Mammary epithelial cell (primary cell): ENCODE results near the gene CARMIL3.

Experiments used
- CTCF ChIP-seq, 2 donors: IDR thresholded peaks in 1 of 2; conservative IDR thresholded peaks in 1 of 2; 2 replicates each; pipeline ENCODE4 v1.5.1; 2011 to 2012; ENCODE audit warnings: inconsistent platforms in 2 of 2, low read length in 2 of 2, mild to moderate bottlenecking in 2 of 2, control low read depth in 1 of 2, low read depth in 1 of 2; ENCODE audit not compliant: insufficient read depth in 1 of 2; ENCODE audit errors: extremely low read depth in 1 of 2
- EZH2 ChIP-seq: IDR thresholded peaks from 2 replicates; pipeline ENCODE4 v1.6.1; 2012; ENCODE audit warnings: low read length, inconsistent platforms, borderline replicate concordance

DNA sequence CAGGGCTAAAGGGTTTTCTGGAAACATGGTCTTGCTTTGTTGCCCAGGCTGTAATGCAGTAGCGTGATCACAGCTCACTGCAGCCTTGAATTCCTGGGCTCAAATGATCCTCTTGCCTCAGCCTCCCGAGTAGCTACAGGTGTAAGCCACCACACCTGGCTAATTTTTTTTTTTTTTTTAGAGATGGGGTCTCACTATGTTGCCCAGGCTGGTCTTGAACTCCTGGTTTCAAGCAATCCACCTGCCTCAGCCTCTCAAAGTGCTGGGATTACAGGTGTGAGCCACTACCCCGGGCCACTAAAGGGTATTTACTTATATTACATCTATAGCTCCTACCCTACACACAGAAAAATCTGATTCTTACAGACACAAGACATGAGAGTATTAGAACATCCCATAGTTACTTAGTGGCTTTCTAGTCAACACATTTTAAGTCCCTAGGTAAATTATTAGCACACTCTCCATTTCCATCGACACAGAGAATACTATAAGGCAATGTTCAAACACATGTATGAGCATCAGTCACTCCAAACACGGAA is 56.6 kb downstream of the CARMIL3 start:
- TF ChIP-seq CTCF (conservative IDR thresholded peaks at IDR 0.05 in 1 of 2, IDR thresholded peaks at IDR 0.05 in 1 of 2; ENCODE audit: extremely low read depth in 1 of 2, insufficient read depth in 1 of 2, low read depth in 1 of 2, low read length in 2 of 2), result no peak
- TF ChIP-seq EZH2, result no peak
